ENCODE results near the gene FOXC1.

The FOXC1 gene

DNA sequence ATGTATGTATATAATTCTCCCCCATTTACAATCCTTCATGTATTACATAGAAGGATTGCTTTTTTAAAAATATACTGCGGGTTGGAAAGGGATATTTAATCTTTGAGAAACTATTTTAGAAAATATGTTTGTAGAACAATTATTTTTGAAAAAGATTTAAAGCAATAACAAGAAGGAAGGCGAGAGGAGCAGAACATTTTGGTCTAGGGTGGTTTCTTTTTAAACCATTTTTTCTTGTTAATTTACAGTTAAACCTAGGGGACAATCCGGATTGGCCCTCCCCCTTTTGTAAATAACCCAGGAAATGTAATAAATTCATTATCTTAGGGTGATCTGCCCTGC, 3.6 kb downstream of the FOXC1 start:
- Histone ChIP-seq H3K36me3 (ENCODE audit: control insufficient read depth, insufficient read depth, low read length) (no peaks in the 10 kb centered on the region), H3K27me3 (replicated peaks; ENCODE audit: control insufficient read depth, insufficient read depth, low read length) (peaks cover 2% of the 10 kb centered on the region), H3K4me3 (replicated peaks; ENCODE audit: low read depth, low read length) (no peak overlapping the region)
- TF ChIP-seq, protein P1, sequence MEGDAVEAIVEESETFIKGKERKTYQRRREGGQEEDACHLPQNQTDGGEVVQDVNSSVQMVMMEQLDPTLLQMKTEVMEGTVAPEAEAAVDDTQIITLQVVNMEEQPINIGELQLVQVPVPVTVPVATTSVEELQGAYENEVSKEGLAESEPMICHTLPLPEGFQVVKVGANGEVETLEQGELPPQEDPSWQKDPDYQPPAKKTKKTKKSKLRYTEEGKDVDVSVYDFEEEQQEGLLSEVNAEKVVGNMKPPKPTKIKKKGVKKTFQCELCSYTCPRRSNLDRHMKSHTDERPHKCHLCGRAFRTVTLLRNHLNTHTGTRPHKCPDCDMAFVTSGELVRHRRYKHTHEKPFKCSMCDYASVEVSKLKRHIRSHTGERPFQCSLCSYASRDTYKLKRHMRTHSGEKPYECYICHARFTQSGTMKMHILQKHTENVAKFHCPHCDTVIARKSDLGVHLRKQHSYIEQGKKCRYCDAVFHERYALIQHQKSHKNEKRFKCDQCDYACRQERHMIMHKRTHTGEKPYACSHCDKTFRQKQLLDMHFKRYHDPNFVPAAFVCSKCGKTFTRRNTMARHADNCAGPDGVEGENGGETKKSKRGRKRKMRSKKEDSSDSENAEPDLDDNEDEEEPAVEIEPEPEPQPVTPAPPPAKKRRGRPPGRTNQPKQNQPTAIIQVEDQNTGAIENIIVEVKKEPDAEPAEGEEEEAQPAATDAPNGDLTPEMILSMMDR (IDR thresholded peaks at IDR 0.05; ENCODE audit: insufficient read depth, low read length, poor library complexity, severe bottlenecking), result no peak
- DNase-seq (ENCODE audit: extremely low read depth, insufficient read length), result no peak

DNA sequence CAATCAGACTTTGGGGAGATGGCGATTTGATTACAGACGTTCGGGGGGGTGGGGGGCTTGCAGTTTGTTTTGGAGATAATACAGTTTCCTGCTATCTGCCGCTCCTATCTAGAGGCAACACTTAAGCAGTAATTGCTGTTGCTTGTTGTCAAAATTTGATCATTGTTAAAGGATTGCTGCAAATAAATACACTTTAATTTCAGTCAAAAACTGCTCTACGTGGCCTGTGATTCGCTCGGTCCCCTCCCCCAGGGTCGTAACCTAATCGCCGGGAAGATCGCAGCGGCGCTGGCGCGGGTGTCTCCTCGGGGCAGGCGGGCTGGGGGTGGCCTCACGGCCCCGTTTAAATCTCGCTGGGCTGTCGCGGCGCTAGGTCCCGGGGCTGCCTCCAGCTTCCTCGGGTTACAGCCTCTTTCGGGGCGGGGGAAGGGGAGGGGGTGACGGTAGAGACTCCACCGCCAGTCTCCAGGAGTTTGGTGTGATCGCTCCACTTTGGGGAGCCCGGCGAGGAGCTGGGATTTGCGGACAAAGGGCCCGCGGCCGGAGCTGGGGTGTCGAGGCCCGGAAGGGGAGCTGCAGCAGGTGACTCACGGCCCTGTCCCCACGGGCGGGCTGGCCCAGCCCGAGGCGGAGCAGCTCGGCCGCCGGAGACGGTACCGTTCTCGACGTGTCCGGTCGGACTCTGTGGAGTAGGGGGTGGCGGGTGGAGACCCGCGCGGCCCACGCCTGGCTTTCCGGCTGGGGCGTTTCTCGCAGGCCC, 4.2 kb downstream of the FOXC1 start:
- TF ChIP-seq, protein P1 (IDR thresholded peaks at IDR 0.05; ENCODE audit: insufficient read depth, low read length, poor library complexity, severe bottlenecking), result no peak
- DNase-seq (ENCODE audit: extremely low read depth, insufficient read length), result no peak
- Histone ChIP-seq H3K36me3 (ENCODE audit: control insufficient read depth, insufficient read depth, low read length) (no peaks in the 10 kb centered on the region), H3K27me3 (replicated peaks; ENCODE audit: control insufficient read depth, insufficient read depth, low read length) (no peaks in the 10 kb centered on the region; the same call in none of the 2 replicates), H3K4me3 (replicated peaks; ENCODE audit: low read depth, low read length) (no peak overlapping the region)

DNA sequence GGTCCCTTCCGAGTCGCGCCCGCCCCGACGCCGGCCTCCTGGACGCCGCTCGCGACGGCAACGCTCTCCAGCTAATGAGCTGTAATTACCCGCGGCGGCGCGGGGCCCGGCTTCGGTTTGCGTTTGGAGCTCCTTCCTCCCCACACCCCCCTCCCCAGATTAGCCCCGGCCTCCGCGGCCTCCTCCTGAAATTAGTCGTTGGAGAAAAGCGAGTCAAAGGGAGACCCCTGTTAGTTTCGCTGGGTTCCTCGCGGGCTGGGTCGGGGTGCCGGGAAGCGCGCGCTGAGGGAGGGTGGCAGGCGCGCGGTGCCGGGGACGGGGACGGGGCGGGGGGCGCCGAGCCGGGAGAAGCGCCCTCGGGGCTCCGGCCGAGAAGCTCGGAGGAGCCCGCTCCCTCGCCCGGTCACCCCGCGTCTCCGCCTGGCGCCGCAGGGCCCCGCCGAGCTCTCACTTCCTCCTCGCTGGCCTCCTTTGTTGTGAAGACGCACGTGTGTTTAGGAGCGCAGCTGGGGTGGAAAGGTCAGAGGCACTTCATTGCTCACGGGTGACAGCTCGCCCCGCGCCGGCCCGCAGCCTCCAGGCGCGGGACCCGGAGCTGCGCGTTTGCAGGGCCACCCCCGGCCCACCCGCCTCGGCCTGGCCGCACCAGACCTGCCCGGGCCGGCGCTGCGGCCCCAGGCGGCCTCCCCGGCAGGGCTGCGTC, 4.9 kb downstream of the FOXC1 start:
- TF ChIP-seq, protein P1 (IDR thresholded peaks at IDR 0.05; ENCODE audit: insufficient read depth, low read length, poor library complexity, severe bottlenecking), result no peak
- Histone ChIP-seq H3K27me3 (replicated peaks; ENCODE audit: control insufficient read depth, insufficient read depth, low read length) (no peaks in the 10 kb centered on the region; the same call in none of the 2 replicates), H3K36me3 (ENCODE audit: control insufficient read depth, insufficient read depth, low read length) (no peaks in the 10 kb centered on the region), H3K4me3 (replicated peaks; ENCODE audit: low read depth, low read length) (no peak overlapping the region)
- DNase-seq (ENCODE audit: extremely low read depth, insufficient read length), result no peak

DNA sequence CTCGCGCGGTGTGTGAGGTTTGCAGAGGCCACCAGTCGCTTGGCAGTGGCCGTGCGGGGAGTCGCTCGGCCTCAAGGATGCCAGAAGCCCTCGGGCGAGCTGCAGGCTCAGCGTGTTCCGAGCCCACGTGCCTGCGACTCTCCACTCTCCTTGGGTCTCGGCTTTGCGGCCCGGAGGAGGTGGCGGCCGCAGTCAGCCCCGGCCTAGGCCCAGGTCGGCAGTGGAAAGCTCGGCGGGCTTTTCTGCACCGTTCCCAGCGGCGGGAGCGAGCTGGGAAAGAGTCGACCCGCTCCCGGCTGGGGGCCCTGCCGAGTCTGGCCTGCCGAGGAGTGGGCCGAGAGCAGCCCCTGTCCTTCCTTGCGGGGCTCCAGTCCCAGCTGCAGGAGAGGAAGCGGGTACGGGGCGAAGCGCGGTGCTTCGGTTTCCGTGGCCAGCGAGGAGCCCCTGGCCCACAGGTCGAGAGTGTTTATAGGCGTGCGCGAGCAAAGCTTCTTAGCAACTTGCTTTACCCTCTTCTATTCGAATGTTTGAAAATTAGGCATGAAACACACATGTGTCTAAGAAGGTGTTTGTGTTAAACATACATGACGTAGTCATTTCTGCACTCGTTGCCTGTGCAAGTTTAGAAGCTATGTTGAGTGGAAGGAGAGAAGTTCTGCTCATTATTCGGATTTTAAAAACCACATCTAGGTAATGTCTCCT, 5.6 kb downstream of the FOXC1 start:
- H3K36me3 ChIP-seq (ENCODE audit: control insufficient read depth, insufficient read depth, low read length), result no peaks in the 10 kb centered on the region
- TF ChIP-seq, protein P1 (IDR thresholded peaks at IDR 0.05; ENCODE audit: insufficient read depth, low read length, poor library complexity, severe bottlenecking), result no peak
- DNase-seq (ENCODE audit: extremely low read depth, insufficient read length), result no peak
- no peak overlapping the region for H3K4me3 ChIP-seq (replicated peaks; ENCODE audit: low read depth, low read length)
- no peaks in the 10 kb centered on the region; the same call in none of the 2 replicates for H3K27me3 ChIP-seq (replicated peaks; ENCODE audit: control insufficient read depth, insufficient read depth, low read length)

DNA sequence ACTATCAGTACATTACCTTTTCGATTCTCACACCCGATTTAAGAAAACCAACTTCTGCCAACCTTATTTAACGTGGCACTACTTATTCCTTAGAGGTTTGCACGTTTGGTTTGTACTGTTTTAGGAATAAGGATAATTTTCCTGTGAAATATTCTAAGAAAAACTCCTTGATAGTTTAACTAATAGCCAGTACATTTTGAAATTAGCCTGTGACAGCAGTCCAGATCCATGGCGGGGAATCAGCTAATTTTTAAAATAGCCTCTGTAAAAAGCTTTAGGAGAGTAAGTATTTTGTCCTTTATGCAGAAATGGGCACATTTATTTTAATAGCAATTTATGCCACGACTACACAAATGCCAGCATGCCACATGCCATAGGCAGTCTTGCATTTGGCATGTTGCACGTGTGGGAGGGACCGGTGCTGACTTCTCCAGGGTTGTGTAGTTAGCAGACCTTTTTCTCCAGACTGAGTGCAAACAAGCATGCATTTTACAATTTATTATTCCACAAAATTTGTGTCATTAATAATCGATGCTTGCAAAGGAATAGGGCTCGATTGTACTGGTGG, 6.2 kb downstream of the FOXC1 start:
- TF ChIP-seq, protein P1 (IDR thresholded peaks at IDR 0.05; ENCODE audit: insufficient read depth, low read length, poor library complexity, severe bottlenecking), result no peak
- no peak overlapping the region for H3K4me3 ChIP-seq (replicated peaks; ENCODE audit: low read depth, low read length)
- H3K27me3 ChIP-seq (replicated peaks; ENCODE audit: control insufficient read depth, insufficient read depth, low read length), result no peaks in the 10 kb centered on the region; the same call in none of the 2 replicates

More for the DNA sequence above, 6.2 kb downstream of the FOXC1 start:
- H3K36me3 ChIP-seq (ENCODE audit: control insufficient read depth, insufficient read depth, low read length), result no peaks in the 10 kb centered on the region
- DNase-seq (ENCODE audit: extremely low read depth, insufficient read length), result no peak
